NCI-H82 treated with DMSO at 0.1 percent for 48 hours (cell line): Measurements from ENCODE around the gene ATP9A.
A peak's percentile ranks its signal among the peaks of the same experiment; 100 is the strongest.
"Not testable (repeated sequence)": the region's sequence is repeated elsewhere in the genome, so short reads cannot be mapped to it uniquely, and the experiment has no call there.

Experiments used
- DNase-seq: peaks from one replicate; lab custom pipeline; 2025; ENCODE audit not compliant: unreplicated experiment; lab: John Stamatoyannopoulos, UW

ATP9A gene

DNA sequence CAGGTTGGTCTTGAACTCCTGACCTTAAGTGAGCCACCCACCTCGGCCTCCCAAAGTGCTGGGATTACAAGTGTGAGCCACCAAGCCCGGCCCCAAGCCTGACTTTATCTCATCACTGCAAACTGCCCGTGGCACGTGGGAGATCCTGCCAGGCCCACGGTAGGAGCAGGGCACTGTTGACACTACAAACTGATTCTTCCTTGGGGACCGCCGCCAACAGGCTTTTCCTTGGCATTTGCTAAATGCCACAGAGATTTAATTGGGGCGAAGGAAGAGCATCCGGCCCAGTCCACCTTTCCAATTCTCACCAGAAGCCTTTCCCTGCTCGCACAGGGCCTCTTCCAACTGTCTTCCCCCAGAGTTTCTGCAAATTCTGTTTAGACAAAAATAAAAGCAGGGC lies 11.0 kb downstream of the ATP9A start:
- no peak for DNase-seq

DNA sequence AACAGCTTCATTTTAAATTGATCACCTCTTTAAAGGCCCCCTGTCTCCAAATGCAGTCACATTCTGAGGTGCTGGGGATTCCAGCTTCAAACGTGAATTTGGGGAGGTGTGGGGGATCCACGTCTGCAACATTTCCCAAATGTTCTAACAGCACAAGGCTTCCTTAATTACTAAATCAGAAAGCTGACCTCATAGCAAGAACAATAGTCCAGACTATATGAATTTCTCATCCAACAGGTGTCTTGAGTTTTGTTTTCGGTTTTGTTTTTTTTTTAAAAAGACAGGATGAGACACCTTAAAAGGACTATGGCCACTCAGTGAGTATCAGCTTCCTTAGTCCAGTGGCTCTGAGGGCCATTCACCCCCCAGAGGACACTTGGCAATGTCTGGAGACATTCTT lies 11.5 kb downstream of the ATP9A start:
- no peak for DNase-seq

- DNase-seq: not testable (repeated sequence)
Measured at GRCh38 chr20:51753220-51753619, 15.0 kb downstream of the ATP9A start.

DNA sequence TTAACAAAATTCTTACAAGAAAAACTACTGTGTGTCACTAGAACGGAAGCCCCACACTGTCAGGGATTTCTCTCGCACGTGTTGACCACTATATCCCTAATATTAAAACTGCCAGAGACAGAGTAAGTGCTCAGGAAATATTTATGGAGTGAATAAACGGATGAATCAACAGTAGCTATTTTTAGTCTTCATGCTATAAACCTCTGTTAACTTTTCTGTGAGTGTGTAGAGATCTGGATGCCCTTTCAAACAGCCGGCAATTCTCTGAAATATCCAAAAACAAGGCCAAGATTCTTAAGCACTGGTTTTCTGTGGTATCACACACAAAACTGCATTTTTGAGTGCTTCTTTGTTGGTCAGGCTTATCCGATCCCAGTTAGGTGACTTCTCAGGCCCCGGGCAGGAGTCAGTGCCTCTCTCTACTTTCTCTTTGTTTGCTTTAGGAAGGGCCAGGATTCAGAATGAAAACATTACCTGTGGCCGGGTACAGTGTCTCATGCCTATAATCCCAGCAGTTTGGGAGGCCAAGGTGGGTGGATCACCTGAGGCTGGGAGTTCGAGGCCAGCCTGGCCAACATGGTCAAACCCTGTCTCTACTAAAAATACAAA lies 15.7 kb downstream of the ATP9A start:
- DNase-seq: no peak

- no peak for DNase-seq
Measured at GRCh38 chr20:51750770-51751388, 17.3 kb downstream of the ATP9A start.

GRCh38 chr20:51750037-51750769 lies 18.0 kb downstream of the ATP9A start:
- no peak for DNase-seq

DNA sequence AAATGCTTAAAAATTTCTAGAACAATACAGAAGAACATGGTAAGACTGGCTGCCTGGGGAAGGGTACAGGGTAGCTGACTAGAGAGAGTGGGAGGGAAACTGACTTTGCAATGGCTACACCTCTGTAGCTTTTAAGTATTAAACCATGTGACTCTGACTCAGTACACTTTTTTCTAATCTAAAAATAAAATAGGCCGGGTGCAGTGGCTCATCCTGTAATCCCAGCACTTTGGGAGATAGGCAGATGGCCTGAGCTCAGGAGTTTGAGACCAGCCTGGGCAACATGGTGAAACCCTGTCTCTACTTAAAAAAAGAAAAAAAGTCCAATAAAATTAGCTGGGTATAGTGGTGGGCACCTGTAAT lies 18.5 kb downstream of the ATP9A start:
- DNase-seq: peak; percentile 13

GRCh38 chr20:51747182-51747911 lies 20.8 kb downstream of the ATP9A start:
- DNase-seq: no peak

DNA sequence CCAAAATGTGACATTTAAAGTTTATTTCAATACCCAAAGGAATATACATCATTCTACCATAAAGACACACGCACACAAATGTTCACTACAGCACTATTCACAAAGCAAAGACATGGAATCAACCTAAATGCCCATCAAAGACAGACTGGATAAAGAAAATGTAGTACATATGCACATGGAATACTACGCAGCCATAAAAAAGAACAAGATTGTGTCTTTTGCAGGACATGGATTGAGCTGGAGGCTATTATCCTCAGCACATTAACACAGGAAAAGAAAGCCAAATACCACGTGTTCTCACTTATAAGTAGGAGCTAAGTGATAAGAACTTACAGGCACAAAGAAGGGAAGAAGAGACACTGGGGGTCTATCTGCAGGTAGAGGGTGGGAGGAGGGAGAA lies 22.4 kb downstream of the ATP9A start:
- no peak for DNase-seq

GRCh38 chr20:51740838-51741237 lies 27.4 kb downstream of the ATP9A start:
- DNase-seq: no peak

- DNase-seq: not testable (repeated sequence)
Measured at GRCh38 chr20:51740308-51740707, 27.9 kb downstream of the ATP9A start.

- no peak for DNase-seq
Measured at GRCh38 chr20:51739722-51740249, 28.4 kb downstream of the ATP9A start.

DNA sequence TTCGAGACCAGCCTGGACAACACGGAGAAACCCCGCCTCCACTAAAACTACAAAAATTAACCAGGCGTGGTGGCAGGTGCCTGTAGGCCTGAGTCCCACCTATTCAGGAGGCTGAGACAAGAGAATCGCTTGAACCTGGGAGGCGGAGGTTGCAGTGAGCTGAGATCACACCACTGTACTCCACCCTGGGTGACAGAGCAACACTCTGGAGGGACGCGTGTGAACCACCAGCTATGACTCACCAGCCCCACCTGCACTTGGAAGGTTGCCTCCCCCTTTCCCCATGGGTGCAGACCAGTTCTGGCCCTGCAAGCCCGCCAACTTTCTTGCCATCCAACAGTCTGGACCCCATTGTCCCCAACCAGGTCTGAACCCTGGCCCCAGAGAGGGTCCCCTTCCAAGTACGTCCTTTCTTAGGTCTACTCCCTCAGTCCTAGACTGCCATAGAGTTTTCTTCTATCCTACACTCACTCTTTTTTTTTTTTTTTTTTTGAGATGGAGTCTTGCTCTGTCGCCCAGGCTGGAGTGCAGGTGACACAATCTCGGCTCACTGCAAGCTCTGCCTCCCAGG lies 29.2 kb downstream of the ATP9A start:
- no peak for DNase-seq

GRCh38 chr20:51738261-51738660 lies 29.9 kb downstream of the ATP9A start:
- DNase-seq: not testable (repeated sequence)

DNA sequence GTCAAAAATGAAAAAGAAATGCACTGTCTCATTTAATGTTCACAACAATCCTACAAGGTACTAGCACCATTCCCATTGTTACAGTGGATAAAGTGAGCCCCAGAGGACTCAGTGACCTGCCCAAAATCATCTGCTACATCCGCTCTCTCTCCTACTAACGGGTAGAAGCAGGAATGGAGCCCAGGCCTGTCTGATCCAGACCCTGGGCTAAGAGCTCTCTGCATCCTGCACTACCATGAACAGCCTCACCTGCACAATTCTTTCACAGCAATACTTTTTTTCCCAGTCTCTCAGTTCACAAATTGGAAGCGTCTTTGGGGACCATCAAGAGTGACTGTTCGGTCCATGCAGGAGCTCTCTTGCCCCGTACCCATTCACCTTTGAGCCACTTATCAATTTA lies 31.2 kb downstream of the ATP9A start:
- DNase-seq: no peak

- no peak for DNase-seq
Measured at GRCh38 chr20:51735728-51736600, 32.2 kb downstream of the ATP9A start.

- DNase-seq: no peak
Measured at GRCh38 chr20:51734876-51735720, 33.1 kb downstream of the ATP9A start.

GRCh38 chr20:51733070-51733469 lies 35.1 kb downstream of the ATP9A start:
- no peak for DNase-seq

- no peak for DNase-seq
Measured at GRCh38 chr20:51732096-51732791, 35.9 kb downstream of the ATP9A start.
